ENCODE data around the gene CLRN3. TPM values are rescaled to one million over a fixed set of nuclear protein-coding genes. Genes with fewer than 3 reads are reported as not detected.

CLRN3 gene
- total and polyA plus RNA-seq, 2 experiments from 2014 or later = 21.5 to 52.8 TPM

GRCh38 chr10:127854769-127855590, 37.8 kb downstream of the CLRN3 start:
- H2AFZ ChIP-seq = no peak overlapping the region
- no peaks in the 10 kb centered on the region for H3K79me2 ChIP-seq
- no peak overlapping the region for H3K4me2 ChIP-seq
- H4K20me1 ChIP-seq (ENCODE audit: insufficient read depth, poor library complexity, severe bottlenecking) = no peaks in the 10 kb centered on the region
- no peak overlapping the region for H3K4me3 ChIP-seq
- DNase-seq (ENCODE audit: low spot score) = no peak
- H3K4me1 ChIP-seq (ENCODE audit: insufficient read depth) = no peaks in the 10 kb centered on the region
- H3K27ac ChIP-seq = no peak overlapping the region
- peaks cover 7% of the 10 kb centered on the region for H3K27me3 ChIP-seq
- no peaks in the 10 kb centered on the region for H3K36me3 ChIP-seq (replicated peaks; ENCODE audit: insufficient read depth, low read depth)
- H3K9me2 ChIP-seq (replicated peaks; ENCODE audit: insufficient read depth) = no peaks in the 10 kb centered on the region
- WGBS (ENCODE audit: low lambda C conversion rate, missing lambda C conversion rate) = 86% methylated on average over 15 of the region's 15 CpGs
- TF ChIP-seq EZH2phosphoT487 (IDR thresholded peaks at IDR 0.05; ENCODE audit: low read depth, severe bottlenecking, unreplicated experiment) (no peak), EZH2 (IDR thresholded peaks at IDR 0.05; ENCODE audit: borderline replicate concordance) (no peak)
- TF ChIP-seq, protein P1, sequence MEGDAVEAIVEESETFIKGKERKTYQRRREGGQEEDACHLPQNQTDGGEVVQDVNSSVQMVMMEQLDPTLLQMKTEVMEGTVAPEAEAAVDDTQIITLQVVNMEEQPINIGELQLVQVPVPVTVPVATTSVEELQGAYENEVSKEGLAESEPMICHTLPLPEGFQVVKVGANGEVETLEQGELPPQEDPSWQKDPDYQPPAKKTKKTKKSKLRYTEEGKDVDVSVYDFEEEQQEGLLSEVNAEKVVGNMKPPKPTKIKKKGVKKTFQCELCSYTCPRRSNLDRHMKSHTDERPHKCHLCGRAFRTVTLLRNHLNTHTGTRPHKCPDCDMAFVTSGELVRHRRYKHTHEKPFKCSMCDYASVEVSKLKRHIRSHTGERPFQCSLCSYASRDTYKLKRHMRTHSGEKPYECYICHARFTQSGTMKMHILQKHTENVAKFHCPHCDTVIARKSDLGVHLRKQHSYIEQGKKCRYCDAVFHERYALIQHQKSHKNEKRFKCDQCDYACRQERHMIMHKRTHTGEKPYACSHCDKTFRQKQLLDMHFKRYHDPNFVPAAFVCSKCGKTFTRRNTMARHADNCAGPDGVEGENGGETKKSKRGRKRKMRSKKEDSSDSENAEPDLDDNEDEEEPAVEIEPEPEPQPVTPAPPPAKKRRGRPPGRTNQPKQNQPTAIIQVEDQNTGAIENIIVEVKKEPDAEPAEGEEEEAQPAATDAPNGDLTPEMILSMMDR (IDR thresholded peaks at IDR 0.05; ENCODE audit: poor library complexity) = no peak
- H3K9me3 ChIP-seq (ENCODE audit: low read depth) = no peaks in the 10 kb centered on the region

DNA sequence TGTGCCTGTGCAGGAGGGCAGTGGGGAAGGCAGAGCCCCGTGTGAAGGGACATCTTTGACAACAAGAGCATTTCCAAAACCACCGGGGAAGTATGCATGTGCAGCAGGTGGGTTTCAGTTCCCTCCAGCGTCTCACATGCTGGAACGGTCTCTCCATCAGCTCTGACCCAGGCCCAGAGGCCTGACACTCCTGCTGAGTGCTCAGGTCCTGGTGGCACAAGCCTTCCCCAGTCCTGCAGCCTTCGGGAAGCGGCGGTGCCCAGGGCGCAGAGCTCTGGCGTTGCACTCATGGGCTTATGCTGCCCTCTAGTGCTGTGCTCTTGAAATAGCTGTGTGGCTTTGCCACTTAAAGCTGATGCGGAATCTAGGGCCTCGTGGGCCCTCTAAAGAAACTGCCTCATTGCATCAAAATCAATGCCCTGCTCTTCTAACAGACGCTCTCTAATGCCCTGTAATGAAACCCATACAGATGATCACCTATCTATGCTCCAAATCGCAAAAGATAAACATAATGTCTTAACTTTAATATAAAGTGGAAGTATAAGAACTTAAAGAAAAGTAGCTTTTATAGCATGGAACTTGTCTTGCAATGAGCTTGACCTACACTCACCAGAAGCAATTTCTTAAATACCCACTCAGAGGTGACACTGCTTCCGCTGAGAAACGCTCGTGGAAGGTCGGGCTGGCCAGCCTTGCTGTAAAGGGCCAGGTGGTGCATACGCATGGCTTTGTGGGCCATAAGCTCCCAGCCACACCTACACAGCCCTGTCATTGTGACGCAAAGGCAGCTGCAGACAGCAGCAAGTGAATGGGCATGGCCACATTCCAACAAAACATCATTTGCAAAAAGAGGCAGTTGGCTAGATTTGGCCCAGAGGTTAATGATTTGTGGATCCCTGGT, 38.6 kb downstream of the CLRN3 start:
- Histone ChIP-seq H3K9me3 (ENCODE audit: low read depth) (no peaks in the 10 kb centered on the region), H4K20me1 (ENCODE audit: insufficient read depth, poor library complexity, severe bottlenecking) (no peaks in the 10 kb centered on the region), H3K79me2 (no peaks in the 10 kb centered on the region), H3K27me3 (peaks cover 7% of the 10 kb centered on the region), H2AFZ (no peak overlapping the region), H3K27ac (no peak overlapping the region), H3K9me2 (replicated peaks; ENCODE audit: insufficient read depth) (no peaks in the 10 kb centered on the region), H3K4me2 (no peak overlapping the region), H3K4me3 (no peak overlapping the region), H3K4me1 (ENCODE audit: insufficient read depth) (no peaks in the 10 kb centered on the region), H3K36me3 (replicated peaks; ENCODE audit: insufficient read depth, low read depth) (no peaks in the 10 kb centered on the region)
- DNase-seq (ENCODE audit: low spot score) = peak; percentile 80
- WGBS (ENCODE audit: low lambda C conversion rate, missing lambda C conversion rate) = 42% methylated on average over 19 of the region's 19 CpGs
- TF ChIP-seq, protein P1 (IDR thresholded peaks at IDR 0.05; ENCODE audit: poor library complexity) = peak; percentile 67
- TF ChIP-seq EZH2phosphoT487 (IDR thresholded peaks at IDR 0.05; ENCODE audit: low read depth, severe bottlenecking, unreplicated experiment) = no peak

DNA sequence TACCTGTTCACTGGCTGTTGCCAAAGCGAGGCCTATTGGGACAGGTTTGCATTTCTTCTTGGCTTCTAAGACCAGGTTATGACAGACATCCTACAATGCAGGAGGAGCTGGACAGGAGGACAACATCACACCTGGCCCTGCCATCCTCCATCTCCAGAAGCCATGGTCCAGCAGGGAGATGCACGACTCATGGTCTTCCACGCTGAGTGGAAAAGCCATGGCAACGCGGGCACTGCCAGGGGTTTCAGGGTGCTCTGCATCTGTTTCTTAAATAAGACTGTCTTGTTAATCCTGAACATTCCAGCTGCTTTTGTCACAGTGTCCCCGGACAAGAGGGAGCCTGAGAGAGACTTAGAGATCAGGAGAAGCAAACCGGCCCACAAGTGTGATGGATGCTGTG, 40.3 kb downstream of the CLRN3 start:
- no peaks in the 10 kb centered on the region for H3K9me3 ChIP-seq (ENCODE audit: low read depth)
- H3K4me1 ChIP-seq (ENCODE audit: insufficient read depth) = no peaks in the 10 kb centered on the region
- no peak overlapping the region for H2AFZ ChIP-seq
- DNase-seq (ENCODE audit: low spot score) = no peak
- TF ChIP-seq, protein P1 (IDR thresholded peaks at IDR 0.05; ENCODE audit: poor library complexity) = no peak
- TF ChIP-seq EZH2phosphoT487 (IDR thresholded peaks at IDR 0.05; ENCODE audit: low read depth, severe bottlenecking, unreplicated experiment) (no peak), EZH2 (IDR thresholded peaks at IDR 0.05; ENCODE audit: borderline replicate concordance) (no peak)
- H3K27me3 ChIP-seq = peaks cover 7% of the 10 kb centered on the region
- no peak overlapping the region for H3K27ac ChIP-seq
- no peak overlapping the region for H3K4me2 ChIP-seq
- no peaks in the 10 kb centered on the region for H4K20me1 ChIP-seq (ENCODE audit: insufficient read depth, poor library complexity, severe bottlenecking)
- no peaks in the 10 kb centered on the region for H3K79me2 ChIP-seq
- no peaks in the 10 kb centered on the region for H3K36me3 ChIP-seq (replicated peaks; ENCODE audit: insufficient read depth, low read depth)
- H3K4me3 ChIP-seq = no peak overlapping the region
- no peaks in the 10 kb centered on the region for H3K9me2 ChIP-seq (replicated peaks; ENCODE audit: insufficient read depth)
- 88% methylated on average over 7 of the region's 7 CpGs for WGBS (ENCODE audit: low lambda C conversion rate, missing lambda C conversion rate)
